Left kidney (tissue), 8 donors: ENCODE measurements around the gene PLP2. TPM values are rescaled to one million over a fixed set of nuclear protein-coding genes. Genes with fewer than 3 reads are reported as not detected.
"Not testable (repeated sequence)": the region's sequence is repeated elsewhere in the genome, so short reads cannot be mapped to it uniquely, and the experiment has no call there.

Experiments used
- DNase-seq: peaks from one replicate; pipeline ENCODE4 v3.0.0-alpha.2; 2013
- long read RNA-seq, 8 donors: transcript quantifications; one replicate each; lab custom pipeline, GENCODE V29; 2026
- polyA plus RNA-seq: library from polyadenylated mRNA; unstranded; fragments of 120-200 nt; gene quantifications from one replicate; pipeline ENCODE4 v1.2.1, GENCODE V29; 2013; ENCODE audit not compliant: insufficient read length

PLP2 gene
- 37.9 TPM for polyA plus RNA-seq
- long read RNA-seq, donor 1, transcript PLP2-202 (5 exons, 1,079 nt), result major isoform, 24 of 40 reads
- long read RNA-seq, donor 1, partial matches to known transcripts, result 15 of 40 reads
- long read RNA-seq, donor 1, other reads (novel, unspliced or antisense), result 0 of 40 reads
- long read RNA-seq, donor 2, transcript PLP2-202 (5 exons, 1,079 nt), result major isoform, 16 of 24 reads
- long read RNA-seq, donor 2, partial matches to known transcripts, result 8 of 24 reads
- long read RNA-seq, donor 2, other reads (novel, unspliced or antisense), result 0 of 24 reads
- long read RNA-seq, donor 3, transcript PLP2-202 (5 exons, 1,079 nt), result major isoform, 12 of 20 reads
- long read RNA-seq, donor 3, partial matches to known transcripts, result 8 of 20 reads
- long read RNA-seq, donor 3, other reads (novel, unspliced or antisense), result 0 of 20 reads
- long read RNA-seq, donor 4, partial matches to known transcripts, result 0 of 2 reads
- long read RNA-seq, donor 4, other reads (novel, unspliced or antisense), result 0 of 2 reads
- long read RNA-seq, donor 5, transcript PLP2-202 (5 exons, 1,079 nt), result major isoform, 27 of 34 reads
- long read RNA-seq, donor 5, partial matches to known transcripts, result 7 of 34 reads
- long read RNA-seq, donor 5, other reads (novel, unspliced or antisense), result 0 of 34 reads
- long read RNA-seq, donor 6, transcript PLP2-202 (5 exons, 1,079 nt), result major isoform, 13 of 26 reads
- long read RNA-seq, donor 6, partial matches to known transcripts, result 13 of 26 reads
- long read RNA-seq, donor 6, other reads (novel, unspliced or antisense), result 0 of 26 reads
- long read RNA-seq, donor 7, transcript PLP2-202 (5 exons, 1,079 nt), result major isoform, 31 of 31 reads
- long read RNA-seq, donor 7, partial matches to known transcripts, result 0 of 31 reads
- long read RNA-seq, donor 7, other reads (novel, unspliced or antisense), result 0 of 31 reads
- long read RNA-seq, donor 8, transcript PLP2-202 (5 exons, 1,079 nt), result major isoform, 14 of 22 reads
- long read RNA-seq, donor 8, partial matches to known transcripts, result 8 of 22 reads
- long read RNA-seq, donor 8, other reads (novel, unspliced or antisense), result 0 of 22 reads

- DNase-seq, result no peak
Observed at GRCh38 chrX:49171752-49172279, at the start of gene PLP2. Gene PLP2, plus strand, starts transcription at chrX:49171898. Its CDS starts 103 bp downstream, at chrX:49172001.

- DNase-seq, result no peak
Observed at GRCh38 chrX:49122499-49122898, 49.2 kb upstream of the PLP2 start.

GRCh38 chrX:49127742-49128258 is 43.9 kb upstream of the PLP2 start:
- DNase-seq, result not testable (repeated sequence)

GRCh38 chrX:49129427-49129826 is 42.3 kb upstream of the PLP2 start:
- no peak for DNase-seq

DNA sequence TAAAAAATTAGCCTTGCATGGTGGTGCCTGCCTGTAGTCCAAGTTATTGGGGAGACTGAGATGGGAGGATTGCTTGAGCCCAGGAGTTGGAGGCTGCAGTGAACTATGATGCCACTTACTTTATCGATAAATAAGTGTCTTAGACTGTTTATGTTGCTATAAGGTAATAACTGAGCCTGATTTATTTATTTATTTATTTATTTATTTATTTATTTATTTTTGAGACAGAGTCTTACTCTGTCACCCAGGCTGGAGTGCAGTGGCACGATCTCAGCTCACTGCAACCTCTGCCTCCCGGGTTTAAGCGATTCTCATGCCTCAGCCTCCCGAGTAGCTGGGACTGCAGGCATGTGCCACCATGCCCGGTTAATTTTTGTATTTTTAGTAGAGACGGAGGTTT is 39.4 kb upstream of the PLP2 start:
- not testable (repeated sequence) for DNase-seq

- DNase-seq, result no peak
Observed at GRCh38 chrX:49133759-49134158, 37.9 kb upstream of the PLP2 start.

DNA sequence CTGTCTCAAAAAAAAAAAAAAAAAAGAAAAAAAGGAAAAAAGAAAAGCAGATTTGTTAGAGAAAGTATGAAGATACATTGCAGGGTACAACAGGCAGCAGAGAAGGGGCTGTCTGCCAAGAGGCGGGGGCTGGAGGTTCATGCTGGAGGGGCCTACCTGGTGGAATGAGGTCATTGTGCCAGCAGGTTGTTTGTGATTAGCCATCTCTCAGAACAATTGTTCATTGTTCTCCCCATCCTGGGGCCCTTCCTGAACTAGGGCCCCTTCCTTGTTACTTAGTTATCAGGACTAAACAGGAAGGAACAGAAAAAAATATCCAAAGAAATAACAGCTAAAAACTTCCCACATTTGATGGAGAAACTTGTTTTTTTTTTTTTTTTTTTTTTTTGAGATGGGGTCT is 34.2 kb upstream of the PLP2 start:
- DNase-seq, result no peak

- DNase-seq, result no peak
Observed at GRCh38 chrX:49139713-49140112, 32.0 kb upstream of the PLP2 start.

GRCh38 chrX:49142264-49142663 is 29.4 kb upstream of the PLP2 start:
- DNase-seq, result not testable (repeated sequence)

DNA sequence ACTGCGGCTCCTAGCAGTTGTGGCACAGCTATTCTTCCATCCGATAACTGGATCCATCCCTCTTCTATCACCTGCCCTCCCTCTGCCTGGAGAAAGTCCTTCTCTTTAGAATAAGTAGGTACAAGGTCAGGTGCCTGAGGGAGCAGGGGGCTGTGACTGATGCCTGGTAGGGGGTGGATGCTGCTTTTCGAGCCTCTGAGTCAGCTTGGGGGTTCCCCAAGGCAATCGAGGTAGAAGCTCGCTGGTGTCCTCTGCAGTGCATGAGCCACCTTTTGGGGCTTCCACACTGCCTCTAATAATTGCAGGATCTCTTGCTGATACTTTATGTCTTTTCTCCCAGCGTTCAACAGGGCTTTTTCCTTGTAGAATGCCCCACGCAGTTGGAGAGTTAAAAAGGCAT is 28.5 kb upstream of the PLP2 start:
- not testable (repeated sequence) for DNase-seq

- DNase-seq, result no peak
Observed at GRCh38 chrX:49147282-49147681, 24.4 kb upstream of the PLP2 start.

GRCh38 chrX:49147936-49148335 is 23.8 kb upstream of the PLP2 start:
- DNase-seq, result no peak

DNA sequence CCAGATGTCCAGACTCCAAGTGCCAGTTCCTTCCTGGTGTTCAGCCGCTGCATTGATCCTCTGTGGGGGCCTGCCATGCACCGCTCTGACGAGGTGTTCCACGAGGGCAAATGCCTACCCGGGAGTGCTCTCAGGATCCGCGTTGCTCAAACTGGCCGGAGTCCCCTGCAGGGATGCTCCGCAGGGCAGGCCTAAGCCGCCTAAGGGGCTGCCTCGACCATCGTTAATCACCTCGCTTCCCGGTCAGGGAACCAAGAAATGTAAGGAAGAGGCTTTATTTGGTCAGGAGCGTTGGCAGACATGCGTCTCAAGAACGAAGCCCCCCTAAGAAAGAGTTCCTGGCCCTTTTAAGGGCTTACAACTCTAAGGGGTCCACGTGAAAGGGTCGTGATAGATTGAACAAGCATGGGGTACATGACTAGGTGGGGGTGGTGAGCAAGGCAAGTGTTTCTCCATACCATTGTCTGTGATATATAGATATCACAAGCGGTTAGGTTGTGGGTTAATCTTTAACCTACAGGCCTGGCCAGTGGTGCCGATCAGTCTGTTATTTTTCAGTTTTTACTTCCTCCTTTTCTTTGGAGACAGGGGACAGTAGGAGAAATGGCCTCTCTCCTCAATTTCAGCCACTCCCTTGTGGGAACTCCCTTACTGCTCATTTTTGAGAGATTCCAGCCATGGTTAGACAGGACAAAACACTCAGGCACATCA is 23.2 kb upstream of the PLP2 start:
- not testable (repeated sequence) for DNase-seq

- DNase-seq, result not testable (repeated sequence)
Observed at GRCh38 chrX:49149291-49149690, 22.4 kb upstream of the PLP2 start.

GRCh38 chrX:49153467-49153866 is 18.2 kb upstream of the PLP2 start:
- no peak for DNase-seq

DNA sequence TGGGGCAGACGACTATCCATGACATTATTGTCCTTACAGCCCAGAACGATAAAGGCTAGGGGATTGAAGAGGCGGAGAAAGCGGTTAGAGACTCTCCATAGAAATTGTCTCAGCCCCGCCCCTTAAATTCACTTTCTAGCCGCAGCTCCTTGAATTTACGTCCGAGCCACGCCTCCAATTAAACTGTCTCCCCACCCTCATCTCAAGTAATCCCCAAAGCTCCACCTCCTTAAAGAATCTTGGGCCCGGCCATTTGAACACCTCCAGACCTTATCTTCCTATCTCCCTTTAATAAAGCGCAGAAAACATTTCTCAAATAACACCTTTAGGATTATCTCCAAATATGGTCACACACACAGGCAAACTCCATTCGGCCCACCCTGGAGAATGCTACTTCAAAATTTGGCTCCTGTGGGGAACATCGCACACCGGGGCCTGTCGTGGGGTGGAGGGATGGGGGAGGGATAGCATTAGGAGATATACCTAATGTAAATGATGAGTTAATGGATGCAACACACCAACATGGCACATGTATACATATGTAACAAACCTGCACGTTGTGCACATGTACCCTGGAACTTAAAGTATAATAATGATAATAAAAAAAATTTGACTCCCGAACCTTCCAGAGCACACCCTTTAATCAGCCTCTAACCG is 16.3 kb upstream of the PLP2 start:
- peak; percentile 64 for DNase-seq

DNA sequence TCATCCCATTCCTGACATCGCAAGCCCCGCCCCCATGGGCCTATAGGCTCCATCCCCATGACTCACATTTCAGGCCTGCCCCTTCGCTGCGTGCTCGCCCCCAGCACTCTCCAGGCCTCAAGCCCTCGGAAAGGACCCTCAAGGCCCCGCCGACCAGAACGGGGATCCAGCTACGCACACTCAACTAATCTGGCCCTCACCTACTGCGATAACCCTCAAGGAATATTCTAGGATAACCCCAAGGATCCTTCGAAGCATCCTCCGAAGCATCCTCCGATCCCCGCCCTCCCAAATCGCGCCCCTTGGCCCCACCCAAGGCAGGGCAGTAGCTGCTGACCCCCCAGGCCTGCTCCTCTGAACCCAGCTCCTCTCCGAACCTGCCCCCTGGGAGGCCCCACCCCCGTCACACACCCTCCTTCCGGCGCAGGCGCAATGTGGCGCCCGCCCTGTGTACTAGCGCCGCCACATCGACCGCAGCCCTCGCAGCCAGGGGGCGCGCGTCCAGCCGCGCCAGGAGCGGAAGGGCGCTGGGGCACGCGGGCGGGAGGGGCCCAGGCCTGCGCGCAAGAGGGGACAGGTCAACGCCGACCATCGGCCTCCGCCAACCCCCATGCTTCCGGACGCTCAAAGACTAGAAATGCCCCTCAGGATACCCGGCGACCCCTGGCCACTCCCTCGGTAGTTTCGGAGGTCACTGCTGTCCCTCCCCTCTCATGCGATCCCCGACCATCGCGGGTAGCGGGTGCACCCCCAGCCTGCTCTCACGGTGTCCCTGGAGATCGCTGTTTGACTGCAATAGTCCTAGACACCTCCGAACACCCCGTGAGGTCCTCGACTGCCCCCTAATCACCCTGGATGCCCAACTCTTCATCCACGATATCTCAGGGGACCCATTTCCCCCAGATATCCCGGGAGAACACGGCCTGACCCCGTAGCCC is 15.5 kb upstream of the PLP2 start:
- peak; percentile 86 for DNase-seq

- no peak for DNase-seq
Observed at GRCh38 chrX:49157194-49157593, 14.5 kb upstream of the PLP2 start.

DNA sequence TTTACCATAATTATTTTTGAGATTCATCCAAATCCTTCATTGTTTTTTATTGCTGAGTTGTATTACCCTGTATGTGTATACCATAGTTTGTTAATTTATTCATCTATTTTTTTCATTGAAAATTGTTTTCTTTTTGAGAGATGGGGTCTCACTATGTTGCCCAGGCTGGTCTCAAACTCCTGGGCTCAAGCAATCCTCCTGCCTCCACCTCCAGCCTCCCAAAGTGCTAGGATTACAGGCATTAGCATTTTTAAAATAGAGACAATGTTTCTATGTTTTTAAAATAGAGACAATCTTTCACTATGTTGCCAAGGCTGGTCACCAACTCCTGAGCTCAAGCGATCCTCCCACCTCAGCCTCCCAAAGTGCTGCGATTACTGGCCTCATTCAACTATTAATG is 10.8 kb upstream of the PLP2 start:
- DNase-seq, result no peak

DNA sequence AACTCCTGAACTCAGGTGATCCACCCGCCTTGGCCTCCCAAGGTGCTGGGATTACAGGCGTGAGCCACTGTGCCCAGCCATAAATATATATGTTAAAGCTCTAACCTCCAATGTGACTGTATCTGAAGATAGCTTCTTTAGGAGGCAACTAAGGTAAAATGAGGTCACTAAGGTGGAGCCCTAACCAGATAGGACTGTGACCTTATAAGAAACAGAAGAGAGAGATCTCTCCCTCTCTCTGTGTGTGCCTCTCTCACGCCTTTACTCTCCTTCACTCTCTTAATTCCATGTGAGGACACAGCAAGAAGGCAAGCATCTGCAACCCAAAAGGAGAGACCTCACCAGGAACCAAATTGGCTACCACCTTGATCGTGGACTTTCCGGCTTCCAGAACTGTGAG is 10.1 kb upstream of the PLP2 start:
- no peak for DNase-seq
